HG02610 (cell line): ENCODE measurements around the gene CFAP74.

Experiments used
- ATAC-seq: cut with Tn5 transposase; IDR thresholded peaks from one replicate; pipeline ENCODE4 v1.9.1; 2021; ENCODE audit warnings: mild to moderate bottlenecking, moderate library complexity; ENCODE audit not compliant: unreplicated experiment

CFAP74 gene

GRCh38 chr1:1929639-1930545, 73.7 kb downstream of the CFAP74 start:
- ATAC-seq: no peak

- ATAC-seq: no peak
These were observed 74.4 kb downstream of the CFAP74 start for GRCh38 chr1:1929102-1929638.

- ATAC-seq: no peak
These were observed 75.1 kb downstream of the CFAP74 start for GRCh38 chr1:1928231-1929101.

GRCh38 chr1:1927751-1928150, 75.8 kb downstream of the CFAP74 start:
- no peak for ATAC-seq

- ATAC-seq: no peak
These were observed 76.5 kb downstream of the CFAP74 start for GRCh38 chr1:1926886-1927660.

- no peak for ATAC-seq
These were observed 77.2 kb downstream of the CFAP74 start for GRCh38 chr1:1926346-1926811.

GRCh38 chr1:1925437-1926345, 77.9 kb downstream of the CFAP74 start:
- no peak for ATAC-seq

- ATAC-seq: no peak
These were observed 78.7 kb downstream of the CFAP74 start for GRCh38 chr1:1924849-1925248.

- ATAC-seq: no peak
These were observed 79.2 kb downstream of the CFAP74 start for GRCh38 chr1:1924386-1924785.

- no peak for ATAC-seq
These were observed 80.4 kb downstream of the CFAP74 start for GRCh38 chr1:1922956-1923833.

- no peak for ATAC-seq
These were observed 81.0 kb downstream of the CFAP74 start for GRCh38 chr1:1922702-1922955.

GRCh38 chr1:1921901-1922701, 81.5 kb downstream of the CFAP74 start:
- no peak for ATAC-seq

- no peak for ATAC-seq
These were observed 82.1 kb downstream of the CFAP74 start for GRCh38 chr1:1921459-1921862.

- ATAC-seq: no peak
These were observed 82.8 kb downstream of the CFAP74 start for GRCh38 chr1:1920608-1921458.

- ATAC-seq: no peak
These were observed 83.5 kb downstream of the CFAP74 start for GRCh38 chr1:1920057-1920607.

GRCh38 chr1:1919304-1920056, 84.1 kb downstream of the CFAP74 start:
- peak; percentile 53 for ATAC-seq
